Upper lobe of right lung (tissue), 1 donor: ENCODE measurements around the gene CAPZA2. TPM values are rescaled to one million over a fixed set of nuclear protein-coding genes. Genes with fewer than 3 reads are reported as not detected.

ENCODE experiments used
- ATAC-seq: fragments of 200-7000 bp; cut with Tn5 transposase; one replicate; pipeline ENCODE4 v1.9.1; 2020; ENCODE audit warnings: mild to moderate bottlenecking, moderate library complexity
- DNase-seq: peaks from one replicate; pipeline ENCODE4 v3.0.0-alpha.2; 2020
- H3K27ac ChIP-seq: fragments of 200-600 bp; one replicate; pipeline ENCODE4 v1.8.0; 2022
- H3K27me3 ChIP-seq: fragments of 200-600 bp; one replicate; pipeline ENCODE4 v1.8.0; 2022; ENCODE audit warnings: mild to moderate bottlenecking
- H3K36me3 ChIP-seq: fragments of 200-600 bp; one replicate; pipeline ENCODE4 v1.8.0; 2022
- H3K4me1 ChIP-seq: fragments of 200-600 bp; one replicate; pipeline ENCODE4 v1.8.0; 2022
- H3K4me3 ChIP-seq: fragments of 200-600 bp; one replicate; pipeline ENCODE4 v1.8.0; 2022; ENCODE audit warnings: mild to moderate bottlenecking
- H3K9me3 ChIP-seq: fragments of 200-600 bp; one replicate; pipeline ENCODE4 v1.8.0; 2022
- intact Hi-C: fragments of 100-400 bp; cut with DNase I; formaldehyde crosslinking; loops from one replicate; pipeline ENCODE4 v1.11.0; 2022
- total RNA-seq: library from RNA; stranded (reverse); fragmentation: NEBNext Ultra II Directional; extraction: Animal tissue kit (Norgen Biotek cat#: 25700); gene quantifications from one replicate; pipeline ENCODE4 v1.2.1, GENCODE V29; 2021
- TF ChIP-seq, protein P1 (sequence below): fragments of 200-600 bp; IDR thresholded peaks from one replicate; pipeline ENCODE4 v1.8.0; 2022; ENCODE audit warnings: antibody characterized with exemption
- donor health status: DM: no; HTN: yes; CAD: no; lungs with severe emphysema.

The CAPZA2 gene
- total RNA-seq, 1 donor from 2014 or later: 249 TPM

DNA sequence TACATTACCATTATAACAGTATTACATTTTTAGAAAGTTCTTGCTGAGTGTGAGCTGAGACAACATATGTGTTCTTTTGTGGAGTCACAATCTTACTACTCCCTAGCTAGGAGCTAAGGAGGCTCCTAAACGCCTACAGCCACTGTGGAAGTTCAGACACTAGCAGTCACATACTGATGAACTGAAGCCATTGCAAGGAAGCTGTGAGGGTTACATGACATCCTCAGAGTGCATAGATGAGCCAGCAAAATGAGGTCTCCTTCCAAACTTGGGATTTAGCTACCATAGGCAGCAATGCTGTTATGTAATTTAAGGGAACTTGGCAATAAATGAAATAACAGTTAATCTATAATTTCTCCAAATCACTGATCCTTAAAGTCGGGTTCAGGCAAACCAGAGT lies 80.1 kb downstream of the CAPZA2 start:
- TF ChIP-seq, protein P1, sequence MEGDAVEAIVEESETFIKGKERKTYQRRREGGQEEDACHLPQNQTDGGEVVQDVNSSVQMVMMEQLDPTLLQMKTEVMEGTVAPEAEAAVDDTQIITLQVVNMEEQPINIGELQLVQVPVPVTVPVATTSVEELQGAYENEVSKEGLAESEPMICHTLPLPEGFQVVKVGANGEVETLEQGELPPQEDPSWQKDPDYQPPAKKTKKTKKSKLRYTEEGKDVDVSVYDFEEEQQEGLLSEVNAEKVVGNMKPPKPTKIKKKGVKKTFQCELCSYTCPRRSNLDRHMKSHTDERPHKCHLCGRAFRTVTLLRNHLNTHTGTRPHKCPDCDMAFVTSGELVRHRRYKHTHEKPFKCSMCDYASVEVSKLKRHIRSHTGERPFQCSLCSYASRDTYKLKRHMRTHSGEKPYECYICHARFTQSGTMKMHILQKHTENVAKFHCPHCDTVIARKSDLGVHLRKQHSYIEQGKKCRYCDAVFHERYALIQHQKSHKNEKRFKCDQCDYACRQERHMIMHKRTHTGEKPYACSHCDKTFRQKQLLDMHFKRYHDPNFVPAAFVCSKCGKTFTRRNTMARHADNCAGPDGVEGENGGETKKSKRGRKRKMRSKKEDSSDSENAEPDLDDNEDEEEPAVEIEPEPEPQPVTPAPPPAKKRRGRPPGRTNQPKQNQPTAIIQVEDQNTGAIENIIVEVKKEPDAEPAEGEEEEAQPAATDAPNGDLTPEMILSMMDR: no peak
- no peak overlapping the region for H3K4me3 ChIP-seq
- no peaks in the 10 kb centered on the region for H3K27me3 ChIP-seq
- DNase-seq (no peak), ATAC-seq (no peak)
- no peak overlapping the region for H3K27ac ChIP-seq
- H3K36me3 ChIP-seq: no peaks in the 10 kb centered on the region
- no peaks in the 10 kb centered on the region for H3K4me1 ChIP-seq
- intact Hi-C loops: no loop called here
- no peaks in the 10 kb centered on the region for H3K9me3 ChIP-seq

DNA sequence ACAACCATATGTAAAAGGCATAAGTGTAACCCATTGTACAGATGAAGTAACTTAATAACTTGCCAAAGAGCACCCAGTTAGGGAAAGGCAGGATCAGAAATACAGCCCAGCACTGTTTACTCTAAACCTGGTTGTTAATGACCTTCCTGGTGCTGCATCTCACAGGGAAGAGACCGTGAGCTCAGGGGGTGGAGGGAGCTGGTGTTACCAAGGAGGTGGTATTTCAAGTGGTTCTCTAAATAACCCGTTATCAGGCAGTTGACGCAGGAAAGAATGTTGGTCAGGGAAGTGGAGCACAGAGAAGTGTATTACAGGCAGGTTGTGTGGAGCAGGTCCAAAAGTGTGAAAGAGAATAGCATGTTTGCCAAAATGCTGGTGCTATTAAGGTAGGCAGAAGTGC lies 86.5 kb downstream of the CAPZA2 start:
- intact Hi-C loops: no loop called here
- DNase-seq: no peak
- TF ChIP-seq, protein P1: no peak
- ATAC-seq: peak; percentile 83
- peaks cover 9% of the 10 kb centered on the region for H3K4me1 ChIP-seq
- H3K27ac ChIP-seq: no peak overlapping the region
- H3K27me3 ChIP-seq: no peaks in the 10 kb centered on the region
- no peak overlapping the region for H3K4me3 ChIP-seq
- no peaks in the 10 kb centered on the region for H3K9me3 ChIP-seq
- no peaks in the 10 kb centered on the region for H3K36me3 ChIP-seq

- H3K4me3 ChIP-seq: no peak overlapping the region
- no peaks in the 10 kb centered on the region for H3K9me3 ChIP-seq
- H3K36me3 ChIP-seq: no peaks in the 10 kb centered on the region
- no peak for DNase-seq
- H3K27me3 ChIP-seq: no peaks in the 10 kb centered on the region
- intact Hi-C loops: no loop called here
- no peak for ATAC-seq
- H3K27ac ChIP-seq: no peak overlapping the region
- TF ChIP-seq, protein P1: no peak
- peaks cover 17% of the 10 kb centered on the region for H3K4me1 ChIP-seq
Measured at GRCh38 chr7:116949941-116950801, 87.8 kb downstream of the CAPZA2 start.

DNA sequence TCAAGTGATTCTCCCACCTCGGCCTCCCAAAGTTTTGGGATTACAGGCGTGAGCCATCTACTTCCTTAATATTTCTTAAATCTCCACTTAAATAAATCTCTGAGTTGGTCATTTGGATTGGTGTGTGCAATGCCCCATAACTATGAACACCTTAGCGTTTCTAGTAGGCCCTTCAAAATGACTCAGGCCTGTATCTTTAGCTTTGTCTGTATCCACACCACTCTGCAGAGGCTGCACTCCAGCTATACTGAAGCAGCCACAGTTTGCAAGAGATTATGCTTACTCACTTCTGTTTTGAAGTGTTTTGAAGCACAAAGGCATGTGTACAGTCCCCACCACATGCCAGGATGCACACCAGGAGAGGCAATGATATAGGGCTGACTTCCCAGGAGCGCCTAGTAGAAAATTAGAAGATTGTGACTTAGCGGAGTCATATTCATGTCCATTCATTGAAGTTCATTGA lies 88.5 kb downstream of the CAPZA2 start:
- DNase-seq (no peak), ATAC-seq (peak; percentile 13)
- H3K4me1 ChIP-seq: peaks cover 24% of the 10 kb centered on the region
- TF ChIP-seq, protein P1: no peak
- no peaks in the 10 kb centered on the region for H3K36me3 ChIP-seq
- no peak overlapping the region for H3K4me3 ChIP-seq
- no peaks in the 10 kb centered on the region for H3K9me3 ChIP-seq
- no peak overlapping the region for H3K27ac ChIP-seq
- intact Hi-C loops: no loop called here
- no peaks in the 10 kb centered on the region for H3K27me3 ChIP-seq

GRCh38 chr7:116951366-116952292 lies 89.2 kb downstream of the CAPZA2 start:
- H3K9me3 ChIP-seq: no peaks in the 10 kb centered on the region
- intact Hi-C loops: no loop called here
- H3K27me3 ChIP-seq: no peaks in the 10 kb centered on the region
- H3K4me3 ChIP-seq: no peak overlapping the region
- H3K36me3 ChIP-seq: no peaks in the 10 kb centered on the region
- TF ChIP-seq, protein P1: no peak
- DNase-seq (no peak), ATAC-seq (no peak)
- no peak overlapping the region for H3K27ac ChIP-seq
- H3K4me1 ChIP-seq: peaks cover 29% of the 10 kb centered on the region
